VCaP (cell line): ENCODE data around the gene POC1A.

Experiments
- H3K27ac ChIP-seq: fragments of 450-650 bp; 2 replicates; pipeline ENCODE4 v1.5.1; 2017
- TF ChIP-seq, protein P1 (sequence below): fragments of 450-650 bp; conservative IDR thresholded peaks from 2 replicates; pipeline ENCODE4 v1.5.1; 2017; ENCODE audit warnings: mild to moderate bottlenecking, moderate library complexity

The POC1A gene

GRCh38 chr3:52059781-52060180 lies 94.4 kb downstream of the POC1A start:
- no peak overlapping the region for H3K27ac ChIP-seq
- TF ChIP-seq, protein P1, sequence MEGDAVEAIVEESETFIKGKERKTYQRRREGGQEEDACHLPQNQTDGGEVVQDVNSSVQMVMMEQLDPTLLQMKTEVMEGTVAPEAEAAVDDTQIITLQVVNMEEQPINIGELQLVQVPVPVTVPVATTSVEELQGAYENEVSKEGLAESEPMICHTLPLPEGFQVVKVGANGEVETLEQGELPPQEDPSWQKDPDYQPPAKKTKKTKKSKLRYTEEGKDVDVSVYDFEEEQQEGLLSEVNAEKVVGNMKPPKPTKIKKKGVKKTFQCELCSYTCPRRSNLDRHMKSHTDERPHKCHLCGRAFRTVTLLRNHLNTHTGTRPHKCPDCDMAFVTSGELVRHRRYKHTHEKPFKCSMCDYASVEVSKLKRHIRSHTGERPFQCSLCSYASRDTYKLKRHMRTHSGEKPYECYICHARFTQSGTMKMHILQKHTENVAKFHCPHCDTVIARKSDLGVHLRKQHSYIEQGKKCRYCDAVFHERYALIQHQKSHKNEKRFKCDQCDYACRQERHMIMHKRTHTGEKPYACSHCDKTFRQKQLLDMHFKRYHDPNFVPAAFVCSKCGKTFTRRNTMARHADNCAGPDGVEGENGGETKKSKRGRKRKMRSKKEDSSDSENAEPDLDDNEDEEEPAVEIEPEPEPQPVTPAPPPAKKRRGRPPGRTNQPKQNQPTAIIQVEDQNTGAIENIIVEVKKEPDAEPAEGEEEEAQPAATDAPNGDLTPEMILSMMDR: no peak

- H3K27ac ChIP-seq: peak overlapping the region; percentile 89
- TF ChIP-seq, protein P1: no peak
Measured at GRCh38 chr3:52057812-52058495, 96.3 kb downstream of the POC1A start.

DNA sequence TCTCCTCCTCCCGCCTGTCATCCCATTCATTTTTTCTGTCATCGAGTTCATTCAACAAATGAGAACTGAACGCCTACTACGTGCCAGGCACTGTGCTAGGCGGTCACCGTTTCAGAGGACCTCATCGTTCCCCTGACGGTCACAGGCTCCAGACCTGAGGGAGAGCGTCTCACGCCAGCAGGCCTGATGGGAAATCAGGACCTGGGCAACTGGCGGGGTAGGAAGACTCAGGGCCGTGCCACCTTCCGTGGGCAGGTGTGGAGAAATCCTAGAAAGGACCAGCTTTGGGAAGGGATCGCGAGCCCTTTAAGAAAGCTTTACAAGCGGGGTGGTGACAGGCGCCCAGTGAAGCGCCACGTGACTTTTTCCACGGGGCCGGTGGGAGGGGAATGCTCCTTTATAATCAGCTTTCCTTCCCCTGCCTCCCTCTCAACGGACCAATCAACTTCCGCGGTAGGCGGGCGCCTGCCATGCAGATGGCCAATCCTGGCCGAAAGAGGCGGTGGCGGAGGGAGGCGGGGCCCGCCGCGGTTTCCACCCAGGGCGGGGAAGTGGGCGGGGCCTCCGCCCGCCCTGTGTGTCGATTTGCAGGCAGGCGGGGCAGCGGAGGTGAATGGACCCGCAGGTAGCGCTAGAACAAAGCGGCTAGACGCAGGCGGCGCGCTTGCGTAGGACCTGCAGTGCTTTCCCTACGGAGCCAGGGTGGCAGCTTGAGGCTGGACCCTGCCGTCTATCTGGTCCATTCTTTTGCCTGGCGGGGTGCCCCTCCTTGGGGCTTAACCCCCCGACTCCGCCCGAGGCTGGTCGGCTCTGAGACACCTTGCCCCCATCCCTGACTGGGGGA lies 97.0 kb downstream of the POC1A start:
- TF ChIP-seq, protein P1: no peak

GRCh38 chr3:52056521-52056967 lies 97.7 kb downstream of the POC1A start, which contains the start of gene DUSP7:
Gene DUSP7, minus strand, starts transcription at chr3:52056571. Its CDS starts 205 bp downstream, at chr3:52056366.
- H3K27ac ChIP-seq: peak within 1 kb of the TSS; percentile 89
- TF ChIP-seq, protein P1: no peak

More for the DNA sequence above, 97.0 kb downstream of the POC1A start:
- peak overlapping the region; percentile 89 for H3K27ac ChIP-seq

DNA sequence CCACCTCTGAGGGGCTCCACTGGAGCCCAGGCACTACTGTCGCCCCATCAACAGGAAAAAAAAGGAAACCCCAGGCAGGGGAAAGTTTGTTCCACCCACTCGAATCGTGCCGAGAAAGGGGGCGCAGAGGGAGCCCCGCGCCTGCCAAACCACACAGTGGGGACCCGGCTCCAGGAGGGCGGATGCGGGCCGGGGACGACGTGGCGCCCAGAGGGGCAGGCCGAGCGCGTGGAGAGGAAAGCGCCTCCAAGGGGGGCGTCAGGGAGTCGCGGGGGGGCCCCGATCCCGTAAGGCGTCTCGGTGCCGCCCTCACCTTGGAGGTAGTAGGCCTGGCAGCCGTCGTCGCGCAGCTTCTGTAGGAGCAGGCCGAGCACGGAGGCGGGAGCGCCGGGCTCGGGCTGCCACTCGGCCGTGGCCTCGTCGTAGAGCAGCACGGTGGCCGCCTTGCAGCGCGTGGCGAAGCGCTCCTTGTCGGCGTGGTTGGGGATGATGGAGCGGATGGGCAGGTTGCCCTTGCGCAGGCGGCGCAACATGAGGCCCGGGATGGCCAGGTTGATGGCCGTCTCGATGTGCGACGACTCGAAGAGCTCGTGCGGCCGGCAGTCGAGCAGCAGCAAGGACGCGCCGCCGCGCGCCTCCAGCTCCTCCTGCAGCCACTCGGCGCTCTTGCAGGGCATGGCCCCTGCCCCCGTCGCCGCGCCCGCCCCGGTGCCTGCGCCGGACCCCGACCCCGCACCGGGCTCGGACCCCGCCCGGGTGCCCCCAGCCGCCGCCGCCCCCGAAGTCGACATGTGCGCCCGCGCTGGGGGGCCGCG lies 98.5 kb downstream of the POC1A start:
- TF ChIP-seq, protein P1: peak; percentile 14
- H3K27ac ChIP-seq: peak overlapping the region; percentile 89

DNA sequence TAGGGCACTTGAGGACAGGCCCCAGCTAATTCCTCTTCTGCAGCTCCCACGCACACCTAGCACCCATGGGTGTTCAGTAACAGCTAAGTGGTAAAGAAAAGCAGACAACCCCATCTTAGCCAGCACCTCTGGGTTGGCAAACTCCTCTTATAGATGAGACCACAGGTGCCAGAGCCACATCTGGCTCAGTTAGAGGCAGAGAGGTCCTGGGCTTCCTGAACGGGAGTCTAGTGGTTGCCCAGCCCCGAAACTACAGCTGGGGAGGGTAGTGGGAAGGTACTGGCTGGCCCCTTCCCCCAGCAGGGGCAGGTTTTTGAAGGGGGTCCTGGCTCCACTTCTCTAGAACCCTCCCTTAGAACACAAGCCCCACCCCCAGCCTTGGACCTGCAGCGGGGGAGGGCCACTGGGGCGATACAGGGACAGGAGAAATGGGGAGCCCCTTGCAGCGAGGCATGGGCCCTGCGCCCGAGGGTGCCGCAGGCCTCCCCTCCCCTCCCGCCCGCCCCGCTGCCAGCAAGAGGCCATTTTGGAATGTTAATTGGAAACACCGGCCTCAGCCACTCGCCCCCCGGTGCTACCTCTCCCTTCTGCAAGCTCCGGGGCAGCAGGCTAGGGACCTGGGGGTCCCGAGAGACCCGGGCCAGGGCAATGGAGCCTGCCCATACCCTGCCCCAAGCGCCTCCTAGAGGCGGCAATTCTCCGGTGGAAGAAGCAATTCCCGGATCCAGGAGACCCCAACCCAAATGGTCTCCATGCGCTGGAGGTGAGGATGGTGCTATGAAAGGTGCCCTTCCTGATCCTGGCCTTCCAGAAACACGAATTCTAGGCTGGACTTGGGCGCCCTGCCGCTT lies 99.3 kb downstream of the POC1A start:
- peak overlapping the region; percentile 89 for H3K27ac ChIP-seq
- TF ChIP-seq, protein P1: peak; percentile 68
